H54 (cell line): Measurements from ENCODE around the gene PCDHB2.
"Not testable (repeated sequence)": the region's sequence is repeated elsewhere in the genome, so short reads cannot be mapped to it uniquely, and the experiment has no call there.

Source experiments
- DNase-seq: peaks from one replicate; pipeline ENCODE4 v3.0.0; 2011; ENCODE audit warnings: low spot score, mixed read lengths; ENCODE audit not compliant: insufficient read length
- FAIRE-seq: peaks from 3 replicates; lab custom pipeline; 2011; peaks lifted over from hg19 to GRCh38; lab: Jason Lieb, UNC
- POLR2A ChIP-seq: IDR thresholded peaks from 2 replicates; pipeline ENCODE4 v1.6.1; 2011; ENCODE audit warnings: low read depth, mild to moderate bottlenecking, low read length

PCDHB2 gene

DNA sequence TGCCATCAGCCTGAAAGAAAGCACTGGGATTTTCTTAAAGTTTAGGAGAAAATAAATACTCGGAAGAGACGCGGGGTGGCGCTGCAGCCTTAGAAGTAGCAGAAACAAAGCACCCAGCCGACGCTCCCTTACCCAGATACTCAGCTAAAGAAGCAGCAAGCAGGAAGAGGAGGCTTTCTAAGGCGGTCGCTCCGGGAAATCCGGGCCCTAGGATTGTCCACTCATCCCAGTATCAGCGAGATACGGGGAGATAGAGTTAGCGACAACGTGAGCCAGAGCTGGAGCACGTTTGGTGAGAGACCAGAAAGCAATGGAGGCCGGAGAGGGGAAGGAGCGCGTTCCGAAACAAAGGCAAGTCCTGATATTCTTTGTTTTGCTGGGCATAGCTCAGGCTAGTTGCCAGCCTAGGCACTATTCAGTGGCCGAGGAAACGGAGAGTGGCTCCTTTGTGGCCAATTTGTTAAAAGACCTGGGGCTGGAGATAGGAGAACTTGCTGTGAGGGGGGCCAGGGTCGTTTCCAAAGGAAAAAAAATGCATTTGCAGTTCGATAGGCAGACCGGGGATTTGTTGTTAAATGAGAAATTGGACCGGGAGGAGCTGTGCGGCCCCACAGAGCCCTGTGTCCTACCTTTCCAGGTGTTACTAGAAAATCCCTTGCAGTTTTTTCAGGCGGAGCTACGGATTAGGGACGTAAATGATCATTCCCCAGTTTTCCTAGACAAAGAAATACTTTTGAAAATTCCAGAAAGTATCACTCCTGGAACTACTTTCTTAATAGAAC, at the start of gene PCDHB2:
Gene PCDHB2, plus strand, starts transcription at position 135 of the 782 bp plus-strand sequence. Its CDS starts 176 bp downstream, at position 311.
- FAIRE-seq: peak; percentile 91
- peak; percentile 56 for DNase-seq
- no peak for TF ChIP-seq POLR2A

DNA sequence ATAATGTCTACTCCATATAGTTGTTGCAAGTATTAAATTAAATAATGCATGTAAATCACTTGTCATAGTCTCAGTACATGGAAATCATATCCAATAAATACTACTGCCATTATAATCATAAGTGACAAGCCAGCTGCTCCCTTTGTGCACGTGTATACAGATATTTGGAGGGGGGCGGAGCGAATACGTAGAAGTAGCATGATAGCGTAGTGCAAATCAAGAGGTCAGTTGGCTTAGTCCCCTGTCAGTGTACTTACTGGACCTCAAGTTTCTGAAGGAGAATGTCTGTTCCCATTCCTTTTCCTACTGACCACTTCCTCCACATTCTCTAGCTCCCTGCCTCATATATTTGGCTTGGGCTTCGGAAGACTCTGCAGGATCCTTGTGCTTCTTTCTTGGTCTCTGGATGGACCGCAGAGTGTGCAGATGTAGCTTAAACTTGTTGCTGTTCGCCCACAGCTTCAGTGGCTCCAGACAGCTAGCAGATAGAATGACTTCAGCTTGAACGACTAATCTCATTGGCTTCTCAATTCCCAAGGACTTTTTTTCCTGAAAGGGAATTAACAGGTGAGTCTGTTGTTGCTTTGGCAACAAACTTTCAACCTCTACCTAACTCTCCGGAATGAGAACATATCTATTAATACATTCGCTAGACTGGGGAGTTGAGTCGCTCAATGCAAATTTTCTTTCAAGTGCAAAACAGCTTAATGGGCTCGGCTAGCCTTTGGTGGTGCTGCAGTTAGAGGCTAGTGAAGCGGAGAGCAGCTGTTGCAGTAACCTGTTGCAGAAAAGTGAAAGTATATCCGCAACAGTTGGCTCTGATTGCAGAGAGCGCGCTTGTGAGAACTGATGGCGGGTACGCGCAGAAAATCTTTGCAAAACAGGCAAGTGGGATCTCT, 43.5 kb upstream of the PCDHB2 start, which contains the start of gene PCDHB1:
Gene PCDHB1, plus strand, starts transcription at position 753 of the 899 bp plus-strand sequence. Its CDS starts 97 bp downstream, at position 850.
- FAIRE-seq: no peak
- DNase-seq: no peak
- TF ChIP-seq POLR2A: no peak

GRCh38 chr5:141051521-141051866, 42.9 kb upstream of the PCDHB2 start:
- DNase-seq (no peak), FAIRE-seq (no peak)
- TF ChIP-seq POLR2A: no peak

DNA sequence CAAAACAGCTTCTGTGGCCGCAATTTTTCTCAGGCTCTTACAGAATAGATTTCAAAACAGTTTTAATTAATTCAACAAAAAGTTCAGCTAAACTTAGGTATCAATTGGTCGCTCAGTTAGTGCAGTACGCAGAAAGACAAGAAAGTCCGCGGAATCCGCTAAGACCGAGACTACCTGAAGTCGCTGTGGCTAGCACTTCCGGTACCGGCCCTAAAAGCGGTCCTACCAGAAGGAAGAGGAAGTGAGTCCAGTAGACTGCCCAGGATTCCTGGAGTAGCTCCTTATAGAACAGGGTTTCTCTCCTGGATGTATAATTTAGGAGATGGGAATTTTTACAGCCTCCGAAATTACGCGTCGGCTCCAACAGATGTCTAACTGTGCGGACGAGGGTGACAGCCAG, 16.6 kb upstream of the PCDHB2 start:
- FAIRE-seq: no peak
- no peak for TF ChIP-seq POLR2A
- no peak for DNase-seq

GRCh38 chr5:141082228-141082627, 12.2 kb upstream of the PCDHB2 start:
- no peak for TF ChIP-seq POLR2A
- FAIRE-seq (no peak), DNase-seq (no peak)

DNA sequence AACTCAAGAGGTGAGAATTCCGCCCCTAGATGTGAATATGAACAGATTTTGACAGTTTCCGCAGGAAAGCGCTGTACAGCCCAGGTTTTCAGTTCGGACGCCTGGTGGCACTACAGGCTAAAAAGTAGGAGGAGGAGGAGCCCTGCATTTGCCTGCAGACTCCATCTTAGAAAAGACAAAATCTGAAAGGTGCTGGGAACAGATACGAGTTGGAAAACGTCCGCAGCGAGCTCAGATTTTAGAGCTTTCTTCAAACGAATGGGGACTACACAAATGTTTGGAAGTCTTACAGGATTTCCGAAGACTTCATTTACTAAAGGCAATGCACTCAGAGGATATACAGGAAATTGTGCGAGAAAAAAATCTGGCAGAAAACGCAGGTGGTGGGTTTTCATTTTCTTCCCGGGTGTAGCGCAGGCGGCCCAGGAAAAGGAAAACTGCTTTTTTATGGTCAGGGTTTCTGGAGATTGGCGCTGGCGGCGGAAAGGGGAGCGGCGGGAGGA, 9.9 kb upstream of the PCDHB2 start:
- FAIRE-seq: peak; percentile 96
- peak; percentile 29; the same call in 1 of the 2 replicates for TF ChIP-seq POLR2A
- peak; percentile 44 for DNase-seq

DNA sequence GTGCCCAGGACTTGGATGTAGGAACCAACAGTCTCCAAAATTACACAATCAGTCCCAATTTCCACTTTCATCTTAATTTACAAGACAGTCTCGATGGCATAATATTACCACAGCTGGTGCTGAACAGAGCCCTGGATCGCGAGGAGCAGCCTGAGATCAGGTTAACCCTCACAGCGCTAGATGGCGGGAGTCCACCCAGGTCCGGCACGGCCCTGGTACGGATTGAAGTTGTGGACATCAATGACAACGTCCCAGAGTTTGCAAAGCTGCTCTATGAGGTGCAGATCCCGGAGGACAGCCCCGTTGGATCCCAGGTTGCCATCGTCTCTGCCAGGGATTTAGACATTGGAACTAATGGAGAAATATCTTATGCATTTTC, 837 bp downstream of the PCDHB2 start:
- FAIRE-seq (no peak), DNase-seq (no peak)
- TF ChIP-seq POLR2A: no peak

DNA sequence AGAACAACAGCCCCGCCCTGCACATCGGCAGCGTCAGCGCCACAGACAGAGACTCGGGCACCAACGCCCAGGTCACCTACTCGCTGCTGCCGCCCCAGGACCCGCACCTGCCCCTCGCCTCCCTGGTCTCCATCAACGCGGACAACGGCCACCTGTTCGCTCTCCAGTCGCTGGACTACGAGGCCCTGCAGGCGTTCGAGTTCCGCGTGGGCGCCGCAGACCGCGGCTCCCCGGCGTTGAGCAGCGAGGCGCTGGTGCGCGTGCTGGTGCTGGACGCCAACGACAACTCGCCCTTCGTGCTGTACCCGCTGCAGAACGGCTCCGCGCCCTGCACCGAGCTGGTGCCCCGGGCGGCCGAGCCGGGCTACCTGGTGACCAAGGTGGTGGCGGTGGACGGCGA, 1.8 kb downstream of the PCDHB2 start:
- not testable (repeated sequence) for FAIRE-seq, DNase-seq

- not testable (repeated sequence) for DNase-seq, FAIRE-seq
Observed at GRCh38 chr5:141096586-141096985, 2.2 kb downstream of the PCDHB2 start.

DNA sequence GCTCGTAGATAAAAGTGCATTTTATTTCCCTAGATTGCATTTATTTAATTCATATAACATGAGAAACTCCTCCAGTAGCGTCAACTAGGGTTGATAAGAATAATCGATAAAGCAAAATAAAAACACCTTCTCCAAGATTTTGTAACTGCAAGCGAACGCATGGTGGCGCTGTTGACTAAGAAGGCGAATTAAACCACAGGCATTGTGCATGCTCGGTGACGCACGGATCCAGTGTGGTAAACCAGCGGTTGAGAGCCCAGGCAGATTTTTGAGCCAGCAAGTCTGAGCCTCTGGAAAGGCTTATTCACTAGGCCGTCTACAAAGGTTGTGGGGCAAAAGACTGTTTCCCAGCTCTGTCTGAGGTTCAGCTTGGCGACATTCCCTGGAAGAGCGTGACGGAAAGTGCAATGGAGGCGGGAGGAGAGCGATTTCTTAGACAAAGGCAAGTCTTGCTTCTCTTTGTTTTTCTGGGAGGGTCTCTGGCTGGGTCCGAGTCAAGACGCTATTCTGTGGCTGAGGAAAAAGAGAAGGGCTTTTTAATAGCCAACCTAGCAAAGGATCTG, 5.9 kb downstream of the PCDHB2 start, which contains the start of gene PCDHB3:
Gene PCDHB3, plus strand, starts transcription at position 231 of the 563 bp plus-strand sequence. Its CDS starts 177 bp downstream, at position 408.
- DNase-seq (peak; percentile 75), FAIRE-seq (peak; percentile 97)
- no peak for TF ChIP-seq POLR2A

- DNase-seq (no peak), FAIRE-seq (no peak)
- TF ChIP-seq POLR2A: no peak
Observed at GRCh38 chr5:141101059-141101458, 6.6 kb downstream of the PCDHB2 start.

DNA sequence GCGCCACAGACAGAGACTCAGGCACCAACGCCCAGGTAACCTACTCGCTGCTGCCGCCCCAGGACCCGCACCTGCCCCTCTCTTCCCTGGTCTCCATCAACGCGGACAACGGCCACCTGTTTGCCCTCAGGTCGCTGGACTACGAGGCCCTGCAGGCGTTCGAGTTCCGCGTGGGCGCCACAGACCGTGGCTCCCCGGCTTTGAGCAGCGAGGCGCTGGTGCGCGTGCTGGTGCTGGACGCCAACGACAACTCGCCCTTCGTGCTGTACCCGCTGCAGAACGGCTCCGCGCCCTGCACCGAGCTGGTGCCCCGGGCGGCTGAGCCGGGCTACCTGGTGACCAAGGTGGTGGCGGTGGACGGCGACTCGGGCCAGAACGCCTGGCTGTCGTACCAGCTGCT, 7.7 kb downstream of the PCDHB2 start:
- not testable (repeated sequence) for DNase-seq, FAIRE-seq

DNA sequence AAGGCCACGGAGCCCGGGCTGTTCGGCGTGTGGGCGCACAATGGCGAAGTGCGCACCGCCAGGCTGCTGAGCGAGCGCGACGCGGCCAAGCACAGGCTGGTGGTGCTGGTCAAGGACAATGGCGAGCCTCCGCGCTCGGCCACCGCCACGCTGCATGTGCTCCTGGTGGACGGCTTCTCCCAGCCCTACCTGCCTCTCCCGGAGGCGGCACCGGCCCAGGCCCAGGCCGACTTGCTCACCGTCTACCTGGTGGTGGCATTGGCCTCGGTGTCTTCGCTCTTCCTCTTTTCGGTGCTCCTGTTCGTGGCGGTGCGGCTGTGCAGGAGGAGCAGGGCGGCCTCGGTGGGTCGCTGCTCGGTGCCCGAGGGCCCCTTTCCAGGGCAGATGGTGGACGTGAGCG, 8.1 kb downstream of the PCDHB2 start:
- FAIRE-seq, DNase-seq: not testable (repeated sequence)

DNA sequence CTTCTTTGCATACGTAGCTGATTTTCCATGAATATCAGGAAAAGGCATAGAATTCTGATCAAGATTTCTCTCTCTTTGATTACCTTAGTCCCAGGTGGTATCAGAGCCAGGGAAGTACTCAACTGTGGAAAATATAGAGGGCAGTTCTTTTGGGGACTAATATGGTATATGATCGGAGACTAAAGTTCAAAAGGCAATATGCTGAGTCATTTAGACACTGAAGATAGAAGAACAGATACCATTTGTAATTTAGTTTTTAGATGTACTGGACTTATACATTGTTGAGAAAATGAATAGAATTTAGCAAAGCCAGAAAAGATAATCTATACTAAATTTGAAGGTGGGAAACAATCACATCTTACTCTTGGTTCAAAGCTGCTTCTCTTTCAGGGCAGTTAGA, 10.9 kb downstream of the PCDHB2 start:
- FAIRE-seq (no peak), DNase-seq (no peak)
- TF ChIP-seq POLR2A: no peak
